HepG2 (cell line): ENCODE measurements around the gene FGFR3. TPM values are rescaled to one million over a fixed set of nuclear protein-coding genes. Genes with fewer than 3 reads are reported as not detected.

Source experiments
- ATF3 ChIP-seq: sonication (generic); formaldehyde crosslinking; IDR thresholded peaks from 2 replicates; pipeline ENCODE4 v1.4.0; 2020; ENCODE audit warnings: missing genetic modification reagents
- BRD4 ChIP-seq: sonication (generic); formaldehyde crosslinking; IDR thresholded peaks from 2 replicates; pipeline ENCODE4 v1.4.0; 2020; ENCODE audit warnings: missing genetic modification reagents
- HOXA7 ChIP-seq: sonication (generic); formaldehyde crosslinking; IDR thresholded peaks from 2 replicates; pipeline ENCODE4 v1.8.1; 2022; ENCODE audit warnings: mild to moderate bottlenecking, missing genetic modification reagents, moderate library complexity
- KLF16 ChIP-seq, 2 experiments: sonication (generic) in 1 of 2; formaldehyde crosslinking in 1 of 2; IDR thresholded peaks; 2 replicates each; pipeline versions ENCODE4 v1.6.1 to v1.8.0; 2016 to 2023; ENCODE audit warnings: missing genetic modification reagents in 2 of 2, missing compliant biosample characterization in 1 of 2
- MLLT10 ChIP-seq: sonication (generic); formaldehyde crosslinking; IDR thresholded peaks from 2 replicates; pipeline ENCODE4 v1.4.0; 2020; ENCODE audit warnings: missing genetic modification reagents
- MXD3 ChIP-seq: IDR thresholded peaks from 2 replicates; pipeline ENCODE4 v1.6.1; 2016; ENCODE audit warnings: mild to moderate bottlenecking, missing biosample characterization, missing genetic modification reagents
- NFAT5 ChIP-seq: sonication (generic); formaldehyde crosslinking; IDR thresholded peaks from 2 replicates; pipeline ENCODE4 v1.4.0; 2020; ENCODE audit warnings: missing genetic modification reagents
- STAG1 ChIP-seq: sonication (generic); formaldehyde crosslinking; IDR thresholded peaks from 2 replicates; pipeline ENCODE4 v1.4.0; 2020; ENCODE audit warnings: missing genetic modification reagents
- ZBTB7B ChIP-seq: sonication (generic); formaldehyde crosslinking; IDR thresholded peaks from 2 replicates; pipeline ENCODE4 v1.4.0; 2020; ENCODE audit warnings: missing genetic modification reagents
- ZFP36L2 ChIP-seq: sonication (generic); formaldehyde crosslinking; IDR thresholded peaks from 2 replicates; pipeline ENCODE4 v1.4.0; 2020; ENCODE audit warnings: missing genetic modification reagents
- ZNF138 ChIP-seq: sonication (generic); formaldehyde crosslinking; IDR thresholded peaks from 2 replicates; pipeline ENCODE4 v1.5.0; 2020; ENCODE audit warnings: mild to moderate bottlenecking, low read depth, missing genetic modification reagents
- ZNF225 ChIP-seq: sonication (generic); formaldehyde crosslinking; IDR thresholded peaks from 2 replicates; pipeline ENCODE4 v1.4.0; 2020; ENCODE audit warnings: mild to moderate bottlenecking, missing genetic modification reagents
- ZNF382 ChIP-seq: sonication (generic); formaldehyde crosslinking; IDR thresholded peaks from 2 replicates; pipeline ENCODE4 v1.5.0; 2020; ENCODE audit warnings: missing genetic modification reagents, mild to moderate bottlenecking, borderline replicate concordance
- ZNF646 ChIP-seq: sonication (generic); formaldehyde crosslinking; IDR thresholded peaks from 2 replicates; pipeline ENCODE4 v1.9.0; 2021; ENCODE audit warnings: mild to moderate bottlenecking, missing genetic modification reagents
- ZNF781 ChIP-seq: sonication (generic); formaldehyde crosslinking; IDR thresholded peaks from 2 replicates; pipeline ENCODE4 v1.5.1; 2020; ENCODE audit warnings: borderline replicate concordance, mild to moderate bottlenecking, missing genetic modification reagents; ENCODE audit errors: not compliant biosample characterization
- ZSCAN12 ChIP-seq: sonication (generic); formaldehyde crosslinking; IDR thresholded peaks from 2 replicates; pipeline ENCODE4 v1.9.0; 2021; ENCODE audit warnings: mild to moderate bottlenecking, missing genetic modification reagents
- polyA plus RNA-seq, 8 experiments: library from polyadenylated mRNA; depleted of rRNA in 3 of 8; stranded (reverse) in 7 of 8; unstranded in 1 of 8; fragments of >200 nt; fragmentation: Illumina TruSeq in 4 of 8; extraction: Trizol in 4 of 8; gene quantifications; 2 replicates each; pipeline versions ENCODE4 v1.2.1 to v1.2.3, GENCODE V29; 2011 to 2016; ENCODE audit warnings: low read depth in 4 of 8, missing spikeins in 1 of 8, mixed read lengths in 1 of 8; ENCODE audit not compliant: insufficient read depth in 1 of 8
- total RNA-seq, 5 experiments: library from RNA; depleted of rRNA; stranded (reverse); fragments of >200 nt; fragmentation: Illumina TruSeq; extraction: Trizol; gene quantifications; 2 replicates each; pipeline ENCODE4 v1.2.3, GENCODE V29; 2016; ENCODE audit warnings: low read depth in 1 of 5

FGFR3 gene
- total and polyA plus RNA-seq, 2 of the 13 experiments (the other 11 are each of a cell fraction or from before 2014, with no cell fraction given), result 103 to 109 TPM

GRCh38 chr4:1766106-1767060 is 26.7 kb upstream of the FGFR3 start (continued):
- TF ChIP-seq NFAT5, result no peak
- no peak for TF ChIP-seq HOXA7
- no peak for TF ChIP-seq ZNF225
- TF ChIP-seq ZNF781 (CRISPR knock-in tag), result no peak
- TF ChIP-seq BRD4 (CRISPR knock-in tag), result peak; percentile 88; the same call in 1 of the 2 replicates
- no peak for TF ChIP-seq MLLT10 (CRISPR knock-in tag)
- no peak for TF ChIP-seq ZFP36L2 (CRISPR knock-in tag)
- TF ChIP-seq ZNF382, result no peak
- no peak; the same call in 1 of the 2 replicates for TF ChIP-seq MXD3 (CRISPR knock-in tag)
- TF ChIP-seq ZBTB7B (CRISPR knock-in tag), result peak; percentile 99
- 0 out of 4 replicates have a peak, but pooled peaks of 1 of the 2 experiments have one; percentile 30 for TF ChIP-seq KLF16 (CRISPR knock-in tag; IDR thresholded peaks at IDR 0.05)
- no peak for TF ChIP-seq ZSCAN12 (CRISPR knock-in tag)
- TF ChIP-seq ZNF646, result no peak
- TF ChIP-seq ZNF138 (CRISPR knock-in tag), result no peak
- TF ChIP-seq ATF3 (CRISPR knock-in tag), result no peak
- peak; percentile 25 for TF ChIP-seq STAG1
